H1 (cell line): Measurements from ENCODE around the gene MAGI2. TPM values are rescaled to one million over a fixed set of nuclear protein-coding genes. Genes with fewer than 3 reads are reported as not detected.
A peak's percentile ranks its signal among the peaks of the same experiment; 100 is the strongest.

Source experiments
- CTCF ChIA-PET: fragments of 300-600 bp; sonication (Branson Sonifier 250); formaldehyde crosslinking; loops from one replicate; lab custom pipeline; 2021; ENCODE audit not compliant: partially characterized antibody; lab: Charles Lee
- POLR2A ChIA-PET: fragments of 300-600 bp; sonication (Branson Sonifier 250); formaldehyde crosslinking; loops from one replicate; lab custom pipeline; 2021; ENCODE audit warnings: inconsistent platforms; ENCODE audit not compliant: partially characterized antibody; lab: Charles Lee
- DNase-seq, 2 experiments: peaks; one replicate each; pipeline versions ENCODE4 v3.0.0 to v3.0.0-alpha.2; 2010 to 2022; ENCODE audit warnings: low spot score in 2 of 2, low read depth in 1 of 2, mixed read lengths in 1 of 2
- FAIRE-seq: peaks from 2 replicates; lab custom pipeline; 2011; peaks lifted over from hg19 to GRCh38; lab: Jason Lieb, UNC
- H2AFZ ChIP-seq: 2 replicates; pipeline ENCODE4 v1.8.1; 2012; ENCODE audit warnings: low read length, inconsistent platforms
- H2AK5ac ChIP-seq: 2 replicates; pipeline ENCODE4 v1.6.1; 2013; ENCODE audit warnings: low read depth, low read length
- H2BK120ac ChIP-seq: replicated peaks from 2 replicates; pipeline ENCODE3; 2013; ENCODE audit warnings: low read depth, low read length, inconsistent platforms
- H2BK12ac ChIP-seq: 2 replicates; pipeline ENCODE4 v1.6.1; 2013; ENCODE audit warnings: low read depth, low read length
- H2BK15ac ChIP-seq: 2 replicates; pipeline ENCODE4 v1.6.1; 2013; ENCODE audit warnings: low read length
- H2BK20ac ChIP-seq: 2 replicates; pipeline ENCODE4 v1.6.1; 2013; ENCODE audit warnings: low read length
- H2BK5ac ChIP-seq: 2 replicates; pipeline ENCODE4 v1.6.1; 2013; ENCODE audit warnings: low read depth, low read length
- H3K14ac ChIP-seq: 2 replicates; pipeline ENCODE4 v1.6.1; 2013; ENCODE audit warnings: inconsistent platforms; ENCODE audit not compliant: insufficient read length
- H3K18ac ChIP-seq: 2 replicates; pipeline ENCODE4 v1.6.1; 2013; ENCODE audit warnings: low read length; ENCODE audit errors: extremely low read depth
- H3K23ac ChIP-seq: 2 replicates; pipeline ENCODE4 v1.6.1; 2013; ENCODE audit warnings: inconsistent platforms; ENCODE audit not compliant: insufficient read length
- H3K23me2 ChIP-seq: 2 replicates; pipeline ENCODE4 v1.6.1; 2013; ENCODE audit warnings: low read depth, low read length
- H3K27ac ChIP-seq: 2 replicates; pipeline ENCODE4 v1.6.1; 2011; ENCODE audit warnings: low read depth, low read length, inconsistent platforms
- H3K27me3 ChIP-seq, 4 experiments: replicated peaks in 1 of 4; 1 replicate in 1 of 4; 2 replicates in 3 of 4; pipeline versions ENCODE4 v1.6.1 to v1.8.1; 2011 to 2013; ENCODE audit warnings: low read length in 3 of 4, mild to moderate bottlenecking in 3 of 4, inconsistent platforms in 2 of 4, mixed read lengths in 2 of 4, moderate library complexity in 1 of 4; ENCODE audit not compliant: control insufficient read depth in 3 of 4, insufficient read depth in 3 of 4; ENCODE audit errors: extremely low read depth in 1 of 4
- H3K36me3 ChIP-seq, 4 experiments: 2 replicates each; pipeline versions ENCODE4 v1.6.1 to v1.8.1; 2011 to 2013; ENCODE audit warnings: mild to moderate bottlenecking in 4 of 4, low read length in 3 of 4, moderate library complexity in 2 of 4, control low read depth in 1 of 4, inconsistent platforms in 1 of 4; ENCODE audit not compliant: insufficient read depth in 4 of 4, control insufficient read depth in 2 of 4
- H3K4ac ChIP-seq: replicated peaks from 2 replicates; pipeline ENCODE3; 2013; ENCODE audit warnings: low read length, low read depth, mixed read lengths, inconsistent platforms; ENCODE audit not compliant: insufficient read length
- H3K4me1 ChIP-seq, 4 experiments: replicated peaks in 1 of 4; 1 replicate in 1 of 4; 2 replicates in 3 of 4; pipeline versions ENCODE4 v1.6.1 to v1.8.1; 2011 to 2013; ENCODE audit warnings: low read length in 3 of 4, inconsistent platforms in 2 of 4, mixed read lengths in 1 of 4; ENCODE audit not compliant: insufficient read depth in 4 of 4, control insufficient read depth in 3 of 4
- H3K4me2 ChIP-seq, 2 experiments: 2 replicates each; pipeline versions ENCODE4 v1.6.1 to v1.8.1; 2011 to 2013; ENCODE audit warnings: low read depth in 2 of 2, low read length in 2 of 2, control low read depth in 1 of 2, inconsistent platforms in 1 of 2, mild to moderate bottlenecking in 1 of 2; ENCODE audit not compliant: insufficient read depth in 1 of 2
- H3K4me3 ChIP-seq, 4 experiments: fragments of 200-600, 300-600 bp in 1 of 4; sonication (generic), shearing (Covaris generic), sonication (Bioruptor Twin) in 1 of 4; 2 replicates each; pipeline versions ENCODE4 v1.5.1 to v1.8.1; 2011 to 2016; ENCODE audit warnings: low read length in 4 of 4, low read depth in 3 of 4, control low read depth in 2 of 4, inconsistent platforms in 2 of 4, mild to moderate bottlenecking in 2 of 4, mixed read lengths in 1 of 4, moderate library complexity in 1 of 4; ENCODE audit not compliant: insufficient read depth in 2 of 4; ENCODE audit errors: extremely low read depth in 1 of 4
- H3K56ac ChIP-seq: replicated peaks from 2 replicates; pipeline ENCODE3; 2013; ENCODE audit warnings: low read depth, mild to moderate bottlenecking, mixed read lengths, low read length, inconsistent platforms; ENCODE audit not compliant: insufficient read length
- H3K79me1 ChIP-seq: 2 replicates; pipeline ENCODE4 v1.6.1; 2013; ENCODE audit warnings: low read depth, low read length, control low read depth
- H3K79me2 ChIP-seq, 2 experiments: 2 replicates each; pipeline versions ENCODE4 v1.6.1 to v1.8.1; 2012 to 2013; ENCODE audit warnings: low read length in 2 of 2, mild to moderate bottlenecking in 2 of 2, inconsistent platforms in 1 of 2; ENCODE audit not compliant: insufficient read depth in 2 of 2, control insufficient read depth in 1 of 2
- H3K9ac ChIP-seq, 4 experiments: replicated peaks in 1 of 4; 1 replicate in 1 of 4; 2 replicates in 3 of 4; pipeline versions ENCODE4 v1.6.1 to v1.8.1; 2011 to 2013; ENCODE audit warnings: low read depth in 3 of 4, low read length in 3 of 4, control low read depth in 2 of 4, mild to moderate bottlenecking in 2 of 4, moderate library complexity in 2 of 4, inconsistent platforms in 1 of 4; ENCODE audit errors: extremely low read depth in 1 of 4
- H3K9me3 ChIP-seq, 2 experiments: 2 replicates each; pipeline versions ENCODE4 v1.6.1 to v1.8.1; 2012 to 2013; ENCODE audit warnings: mild to moderate bottlenecking in 2 of 2, moderate library complexity in 2 of 2, control low read depth in 1 of 2, inconsistent platforms in 1 of 2, low read depth in 1 of 2, low read length in 1 of 2, mixed read lengths in 1 of 2; ENCODE audit not compliant: insufficient read depth in 2 of 2
- H4K20me1 ChIP-seq, 2 experiments: replicated peaks in 1 of 2; 2 replicates each; pipeline versions ENCODE3 to v1.8.1; 2011 to 2013; ENCODE audit warnings: inconsistent platforms in 2 of 2, low read length in 2 of 2, mild to moderate bottlenecking in 1 of 2; ENCODE audit not compliant: insufficient read depth in 2 of 2, control insufficient read depth in 1 of 2
- H4K5ac ChIP-seq: 2 replicates; pipeline ENCODE4 v1.6.1; 2013; ENCODE audit warnings: low read length, low read depth, mixed read lengths, inconsistent platforms; ENCODE audit not compliant: insufficient read length
- H4K8ac ChIP-seq: 2 replicates; pipeline ENCODE4 v1.8.0; 2013; ENCODE audit warnings: mild to moderate bottlenecking, moderate library complexity, low read length, inconsistent platforms; ENCODE audit not compliant: insufficient read depth; ENCODE audit errors: extremely low read depth
- H4K91ac ChIP-seq: replicated peaks from 2 replicates; pipeline ENCODE3; 2013; ENCODE audit warnings: low read length, mixed read lengths, inconsistent platforms; ENCODE audit not compliant: insufficient read length
- CTCF ChIP-seq, 3 experiments: IDR thresholded peaks; 1 replicate in 2 of 3; 2 replicates in 1 of 3; pipeline versions ENCODE4 v1.5.1 to v1.6.1; 2011; ENCODE audit warnings: low read length in 3 of 3, mild to moderate bottlenecking in 3 of 3, inconsistent platforms in 2 of 3, low read depth in 1 of 3, moderate library complexity in 1 of 3; ENCODE audit not compliant: insufficient read depth in 1 of 3; ENCODE audit errors: control extremely low read depth in 1 of 3
- RAD21 ChIP-seq, 2 experiments: IDR thresholded peaks in 1 of 2; conservative IDR thresholded peaks in 1 of 2; 2 replicates each; pipeline ENCODE4 v1.6.1; 2011; ENCODE audit warnings: low read depth in 2 of 2, low read length in 2 of 2, improper control_type of control experiment in 1 of 2, inconsistent platforms in 1 of 2, mild to moderate bottlenecking in 1 of 2, moderate library complexity in 1 of 2
- RNF2 ChIP-seq: fragments of 200-900, 300-1000 bp; sonication (generic); IDR thresholded peaks from 2 replicates; pipeline ENCODE4 v1.7.1; 2016; ENCODE audit warnings: borderline replicate concordance, low read depth, mild to moderate bottlenecking, antibody characterized with exemption, low read length; ENCODE audit not compliant: poor library complexity, severe bottlenecking; ENCODE audit errors: missing control alignments
- SAP30 ChIP-seq: fragments of 300-600 bp; sonication (generic); IDR thresholded peaks from 2 replicates; pipeline ENCODE4 v1.7.1; 2012; ENCODE audit warnings: low read length, moderate library complexity, mild to moderate bottlenecking, inconsistent platforms; ENCODE audit not compliant: insufficient read depth, insufficient replicate concordance
- SRF ChIP-seq: IDR thresholded peaks from 2 replicates; pipeline ENCODE4 v1.6.1; 2011; ENCODE audit warnings: mild to moderate bottlenecking, low read depth, low read length, moderate library complexity
- WGBS, 2 experiments: shearing (Covaris generic) in 1 of 2; methylation state at CpG; one replicate each; pipeline versions ENCODE4 v1.1.6 to v1.1.7; 2013 to 2015; ENCODE audit warnings: low lambda C conversion rate in 2 of 2, mixed read lengths in 2 of 2, inconsistent platforms in 1 of 2, low coverage in 1 of 2, missing lambda C conversion rate in 1 of 2; ENCODE audit not compliant: insufficient replicate concordance in 2 of 2, insufficient coverage in 1 of 2, insufficient read length in 1 of 2; ENCODE audit errors: extremely low coverage in 1 of 2, missing lambda C conversion rate in 1 of 2; 5-methylcytosine and 5-hydroxymethylcytosine counted together
- polyA plus RNA-seq, 7 experiments: library from polyadenylated mRNA; depleted of rRNA in 3 of 7; stranded (reverse) in 5 of 7; unstranded in 2 of 7; fragments of >200 nt in 5 of 7; fragments of 200-250 nt in 2 of 7; gene quantifications; 1 replicate in 5 of 7; 2 replicates in 1 of 7; 4 replicates in 1 of 7; pipeline versions ENCODE4 v1.2.1 to v1.2.3, GENCODE V29; 2011 to 2013; ENCODE audit warnings: missing spikeins in 2 of 7, mixed read lengths in 2 of 7
- total RNA-seq: library from RNA; stranded (reverse); fragmentation: NEBNext Ultra II Directional; extraction: Animal tissue kit (Norgen Biotek cat#: 25700); gene quantifications from 2 replicates; pipeline ENCODE4 v1.2.1, GENCODE V29; 2021

The MAGI2 gene
- total and polyA plus RNA-seq, 2 of the 8 experiments (the other 6 are each of a cell fraction or from before 2014, with no cell fraction given), result 6.0 to 27.3 TPM

GRCh38 chr7:78165454-78165853 lies 1288.0 kb downstream of the MAGI2 start:
- Histone ChIP-seq H2BK5ac (no peak overlapping the region), H3K79me2 (no peaks in the 10 kb centered on the region), H3K79me1 (0 out of 2 replicates have a peak, but pooled peaks cover 2% of the 10 kb centered on the region), H2BK20ac (no peak overlapping the region), H2AFZ (no peak overlapping the region), H2BK15ac (no peak overlapping the region), H3K14ac (no peak overlapping the region), H4K91ac (no peak overlapping the region), H4K20me1 (no peaks in the 10 kb centered on the region), H4K8ac (no peak overlapping the region), H2BK120ac (no peak overlapping the region), H3K56ac (no peak overlapping the region), H3K4ac (no peak overlapping the region), H3K9ac (0 out of 7 replicates have a peak overlapping the region, but pooled peaks of 1 of the 4 experiments have one; percentile 44), H3K18ac (no peak overlapping the region), H4K5ac (no peak overlapping the region), H2AK5ac (no peak overlapping the region), H3K9me3 (no peaks in the 10 kb centered on the region), H3K4me3 (no peak overlapping the region), H2BK12ac (peak overlapping the region; percentile 46; the same call in 1 of the 2 replicates), H3K27ac (no peak overlapping the region), H3K23ac (no peak overlapping the region), H3K27me3 (no peaks in the 10 kb centered on the region)
- WGBS, 2 experiments, result 54% methylated on average over 5 of the region's 5 CpGs; no CpG with 5 or more reads in 1 of the 2 experiments
- FAIRE-seq, result peak; percentile 81
- POLR2A ChIA-PET, result no interaction called here
- CTCF ChIA-PET, result interaction anchor here (0.6 to 1.6 kb wide), 5 partner anchors 10 to 924 kb away, joined by 3 to 4 read pairs (median 3); no protein-coding TSS in a partner anchor
- peak in 1 of 3 experiments; percentile 24; a peak in 1 of 4 replicates for TF ChIP-seq CTCF (IDR thresholded peaks at IDR 0.05; ENCODE audit: control extremely low read depth in 1 of 3, insufficient read depth in 1 of 3, low read depth in 1 of 3, low read length in 3 of 3)
- TF ChIP-seq SRF, result no peak
- TF ChIP-seq RNF2, result no peak
- TF ChIP-seq SAP30, result no peak
- peak in 1 of 2 experiments; percentile 25; a peak in 1 of 4 replicates for TF ChIP-seq RAD21 (IDR thresholded peaks at IDR 0.05 in 1 of 2, conservative IDR thresholded peaks at IDR 0.05 in 1 of 2; ENCODE audit: low read depth in 2 of 2, low read length in 2 of 2)
- TF ChIP-seq, all 59 proteins: peak for 2
- peak overlapping the region; percentile 11 to 16; a peak in 1 of 4 replicates for H3K4me2 ChIP-seq
- peaks cover 3 to 9% (median 5%) of the 10 kb centered on the region in 4 experiments; a peak in 3 of 7 replicates for H3K4me1 ChIP-seq
- no peak for DNase-seq
- peaks cover 0 to 3% (median 2%) of the 10 kb centered on the region in 4 experiments; a peak in 3 of 8 replicates for H3K36me3 ChIP-seq
- H3K23me2 ChIP-seq, result no peaks in the 10 kb centered on the region
